ENCODE data around the gene UBE3D. TPM values are rescaled to one million over a fixed set of nuclear protein-coding genes. Genes with fewer than 3 reads are reported as not detected.

UBE3D gene
- total RNA-seq, 1 donor from 2014 or later: 2.5 TPM

GRCh38 chr6:82955841-82956240 is 109.8 kb downstream of the UBE3D start:
- intact Hi-C loops (cut with micrococcal nuclease): no loop called here
- no peak for TF ChIP-seq CTCF (IDR thresholded peaks at IDR 0.05; ENCODE audit: borderline replicate concordance)
- Histone ChIP-seq H3K9me3 (replicated peaks) (no peaks in the 10 kb centered on the region), H3K27me3 (ENCODE audit: low read depth) (no peaks in the 10 kb centered on the region), H3K27ac (replicated peaks) (no peak overlapping the region), H3K36me3 (no peaks in the 10 kb centered on the region), H3K4me3 (no peak overlapping the region), H3K4me1 (peaks cover 12% of the 10 kb centered on the region)
- no peak for DNase-seq

- DNase-seq: no peak
- H3K4me1 ChIP-seq: peaks cover 12% of the 10 kb centered on the region
- TF ChIP-seq CTCF (IDR thresholded peaks at IDR 0.05; ENCODE audit: borderline replicate concordance): no peak
These were observed 110.6 kb downstream of the UBE3D start for GRCh38 chr6:82954937-82955577.

GRCh38 chr6:82954356-82954755 is 111.3 kb downstream of the UBE3D start:
- intact Hi-C loops (cut with micrococcal nuclease): no loop called here
- Histone ChIP-seq H3K4me1 (peaks cover 12% of the 10 kb centered on the region), H3K4me3 (no peak overlapping the region), H3K27me3 (ENCODE audit: low read depth) (no peaks in the 10 kb centered on the region), H3K9me3 (replicated peaks) (peaks cover 5% of the 10 kb centered on the region), H3K27ac (replicated peaks) (no peak overlapping the region), H3K36me3 (no peaks in the 10 kb centered on the region)
- TF ChIP-seq CTCF (IDR thresholded peaks at IDR 0.05; ENCODE audit: borderline replicate concordance): no peak
- DNase-seq: no peak

More at GRCh38 chr6:82954937-82955577, 110.6 kb downstream of the UBE3D start:
- intact Hi-C loops (cut with micrococcal nuclease): no loop called here
- Histone ChIP-seq H3K4me3 (no peak overlapping the region), H3K27me3 (ENCODE audit: low read depth) (no peaks in the 10 kb centered on the region), H3K27ac (replicated peaks) (no peak overlapping the region), H3K36me3 (no peaks in the 10 kb centered on the region), H3K9me3 (replicated peaks) (no peaks in the 10 kb centered on the region)

- peaks cover 12% of the 10 kb centered on the region for H3K4me1 ChIP-seq
- TF ChIP-seq CTCF (IDR thresholded peaks at IDR 0.05; ENCODE audit: borderline replicate concordance): no peak
- DNase-seq: peak; percentile 51
- no peak overlapping the region for H3K4me3 ChIP-seq
- intact Hi-C loops (cut with micrococcal nuclease): no loop called here
- H3K9me3 ChIP-seq (replicated peaks): peaks cover 9% of the 10 kb centered on the region
- H3K27ac ChIP-seq (replicated peaks): no peak overlapping the region
- H3K36me3 ChIP-seq: no peaks in the 10 kb centered on the region
- no peaks in the 10 kb centered on the region for H3K27me3 ChIP-seq (ENCODE audit: low read depth)
These were observed 111.8 kb downstream of the UBE3D start for GRCh38 chr6:82953871-82954270.

- intact Hi-C loops (cut with micrococcal nuclease): no loop called here
These were observed 113.7 kb downstream of the UBE3D start for GRCh38 chr6:82951935-82952334.

More at GRCh38 chr6:82951935-82952334, 113.7 kb downstream of the UBE3D start:
- no peaks in the 10 kb centered on the region for H3K36me3 ChIP-seq
- peaks cover 12% of the 10 kb centered on the region for H3K9me3 ChIP-seq (replicated peaks)
- no peak for DNase-seq
- no peak overlapping the region for H3K27ac ChIP-seq (replicated peaks)
- no peak overlapping the region for H3K4me3 ChIP-seq
- no peak for TF ChIP-seq CTCF (IDR thresholded peaks at IDR 0.05; ENCODE audit: borderline replicate concordance)
- H3K4me1 ChIP-seq: peaks cover 12% of the 10 kb centered on the region
- H3K27me3 ChIP-seq (ENCODE audit: low read depth): no peaks in the 10 kb centered on the region
